Measurements from ENCODE around the gene SLC4A7. TPM values are rescaled to one million over a fixed set of nuclear protein-coding genes. Genes with fewer than 3 reads are reported as not detected.

Gene SLC4A7
- total RNA-seq, 1 donor = 281 TPM

DNA sequence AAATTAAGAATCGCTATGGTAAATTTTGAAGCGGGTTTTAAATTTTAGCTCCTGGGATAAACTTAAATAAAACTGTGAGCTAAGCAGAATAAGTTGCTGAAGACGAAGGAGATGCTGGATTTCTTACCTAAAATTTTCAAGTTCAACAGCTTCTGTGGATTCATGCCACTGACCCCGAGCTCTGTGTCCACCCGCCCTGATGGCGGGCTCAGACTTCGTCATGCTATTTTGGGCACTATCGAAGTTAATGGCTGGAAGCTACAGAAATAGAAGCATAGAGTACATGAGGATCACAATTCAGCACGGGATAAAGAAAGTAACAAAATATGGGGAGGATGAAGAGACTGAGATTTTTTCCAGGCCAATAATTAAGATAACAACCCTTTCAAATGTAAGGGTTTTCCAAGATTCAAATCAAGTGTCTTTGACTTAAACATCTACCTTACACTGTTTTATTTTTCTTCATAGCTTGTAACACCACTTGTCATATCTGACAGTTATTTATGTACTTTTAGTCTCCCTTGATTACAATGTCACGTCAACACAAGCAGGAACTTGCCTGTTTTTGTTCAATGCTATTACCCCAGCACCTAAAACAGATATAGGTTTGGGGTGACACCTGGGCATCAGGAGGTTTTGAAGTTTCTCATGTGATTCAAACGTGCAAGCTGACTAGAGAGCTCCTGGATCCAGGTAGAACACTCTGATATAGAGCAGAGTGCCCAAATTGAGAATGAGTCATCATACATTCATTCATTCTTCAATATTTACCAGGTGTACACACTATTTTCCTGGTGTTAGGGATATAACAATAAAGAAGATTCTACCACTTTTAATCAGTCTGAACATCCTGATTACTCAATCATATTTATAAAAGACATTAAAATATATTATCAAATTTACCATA, 138.0 kb downstream of the SLC4A7 start:
- Histone ChIP-seq H3K27me3 (ENCODE audit: insufficient read depth, low read length) (no peaks in the 10 kb centered on the region), H3K36me3 (ENCODE audit: insufficient read depth, low read length) (peaks cover 27% of the 10 kb centered on the region), H3K9me3 (ENCODE audit: low read depth, low read length) (no peaks in the 10 kb centered on the region), H3K79me2 (ENCODE audit: insufficient read depth, low read length) (no peaks in the 10 kb centered on the region), H3K4me3 (ENCODE audit: insufficient read depth, low read length) (no peak overlapping the region), H3K27ac (ENCODE audit: low read depth, low read length) (no peak overlapping the region), H4K20me1 (ENCODE audit: insufficient read depth, low read length) (no peaks in the 10 kb centered on the region), H3K4me2 (ENCODE audit: insufficient read depth, low read length) (no peak overlapping the region), H3K4me1 (ENCODE audit: insufficient read depth, low read length) (no peaks in the 10 kb centered on the region), H2AFZ (ENCODE audit: low read length) (no peak overlapping the region)
- TF ChIP-seq, protein P1, sequence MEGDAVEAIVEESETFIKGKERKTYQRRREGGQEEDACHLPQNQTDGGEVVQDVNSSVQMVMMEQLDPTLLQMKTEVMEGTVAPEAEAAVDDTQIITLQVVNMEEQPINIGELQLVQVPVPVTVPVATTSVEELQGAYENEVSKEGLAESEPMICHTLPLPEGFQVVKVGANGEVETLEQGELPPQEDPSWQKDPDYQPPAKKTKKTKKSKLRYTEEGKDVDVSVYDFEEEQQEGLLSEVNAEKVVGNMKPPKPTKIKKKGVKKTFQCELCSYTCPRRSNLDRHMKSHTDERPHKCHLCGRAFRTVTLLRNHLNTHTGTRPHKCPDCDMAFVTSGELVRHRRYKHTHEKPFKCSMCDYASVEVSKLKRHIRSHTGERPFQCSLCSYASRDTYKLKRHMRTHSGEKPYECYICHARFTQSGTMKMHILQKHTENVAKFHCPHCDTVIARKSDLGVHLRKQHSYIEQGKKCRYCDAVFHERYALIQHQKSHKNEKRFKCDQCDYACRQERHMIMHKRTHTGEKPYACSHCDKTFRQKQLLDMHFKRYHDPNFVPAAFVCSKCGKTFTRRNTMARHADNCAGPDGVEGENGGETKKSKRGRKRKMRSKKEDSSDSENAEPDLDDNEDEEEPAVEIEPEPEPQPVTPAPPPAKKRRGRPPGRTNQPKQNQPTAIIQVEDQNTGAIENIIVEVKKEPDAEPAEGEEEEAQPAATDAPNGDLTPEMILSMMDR (IDR thresholded peaks at IDR 0.05; ENCODE audit: extremely low read depth, low read depth, low read length) = no peak
- no peak for DNase-seq (ENCODE audit: insufficient read length, low spot score, missing footprints)

DNA sequence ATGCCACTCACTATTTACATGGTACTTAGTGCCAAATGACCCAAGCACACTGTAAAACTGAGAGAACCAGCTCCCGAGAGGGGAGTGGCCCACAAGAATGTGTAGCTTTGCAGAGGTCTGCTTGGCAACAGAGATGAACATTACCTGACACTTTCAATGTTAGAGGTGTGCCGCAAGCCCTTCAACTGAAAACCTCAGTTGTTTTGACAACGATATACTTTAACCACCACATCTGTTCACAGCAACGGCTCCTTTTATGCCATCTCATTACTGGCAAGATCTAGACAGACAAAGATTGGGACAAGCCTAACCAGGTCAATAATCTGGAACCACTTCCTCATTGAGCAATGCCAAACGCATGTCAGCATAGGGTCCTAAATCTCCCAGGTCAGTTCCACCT, 138.7 kb downstream of the SLC4A7 start:
- no peaks in the 10 kb centered on the region for H4K20me1 ChIP-seq (ENCODE audit: insufficient read depth, low read length)
- no peak overlapping the region for H2AFZ ChIP-seq (ENCODE audit: low read length)
- H3K27ac ChIP-seq (ENCODE audit: low read depth, low read length) = no peak overlapping the region
- no peak overlapping the region for H3K4me3 ChIP-seq (ENCODE audit: insufficient read depth, low read length)
- no peak for DNase-seq (ENCODE audit: insufficient read length, low spot score, missing footprints)
- H3K4me1 ChIP-seq (ENCODE audit: insufficient read depth, low read length) = no peaks in the 10 kb centered on the region
- H3K36me3 ChIP-seq (ENCODE audit: insufficient read depth, low read length) = peaks cover 27% of the 10 kb centered on the region
- H3K79me2 ChIP-seq (ENCODE audit: insufficient read depth, low read length) = no peaks in the 10 kb centered on the region
- H3K9me3 ChIP-seq (ENCODE audit: low read depth, low read length) = no peaks in the 10 kb centered on the region
- TF ChIP-seq, protein P1 (IDR thresholded peaks at IDR 0.05; ENCODE audit: extremely low read depth, low read depth, low read length) = no peak
- no peak overlapping the region for H3K4me2 ChIP-seq (ENCODE audit: insufficient read depth, low read length)
- H3K27me3 ChIP-seq (ENCODE audit: insufficient read depth, low read length) = no peaks in the 10 kb centered on the region

DNA sequence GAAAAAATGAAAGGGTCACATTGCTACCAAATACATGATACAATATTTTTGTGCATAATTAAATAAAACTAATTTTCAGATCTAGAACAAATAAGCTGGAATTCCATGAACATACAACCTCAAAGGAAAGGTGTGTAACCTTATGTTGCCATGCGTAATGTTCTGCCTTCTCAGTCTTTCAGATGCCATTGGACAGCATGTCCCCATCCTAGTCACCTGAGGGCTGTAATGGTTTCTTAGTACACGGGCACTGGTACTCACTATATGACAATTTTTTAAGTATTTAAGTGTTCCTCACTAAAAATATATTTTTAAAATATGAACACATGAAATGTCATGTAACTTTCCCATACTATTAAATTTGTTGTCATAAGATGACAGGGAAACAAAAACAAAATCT, 139.1 kb downstream of the SLC4A7 start:
- no peak overlapping the region for H3K27ac ChIP-seq (ENCODE audit: low read depth, low read length)
- no peaks in the 10 kb centered on the region for H4K20me1 ChIP-seq (ENCODE audit: insufficient read depth, low read length)
- H3K79me2 ChIP-seq (ENCODE audit: insufficient read depth, low read length) = no peaks in the 10 kb centered on the region
- H3K4me3 ChIP-seq (ENCODE audit: insufficient read depth, low read length) = no peak overlapping the region
- peaks cover 27% of the 10 kb centered on the region for H3K36me3 ChIP-seq (ENCODE audit: insufficient read depth, low read length)
- H2AFZ ChIP-seq (ENCODE audit: low read length) = no peak overlapping the region
- no peaks in the 10 kb centered on the region for H3K27me3 ChIP-seq (ENCODE audit: insufficient read depth, low read length)
- no peak for DNase-seq (ENCODE audit: insufficient read length, low spot score, missing footprints)
- H3K9me3 ChIP-seq (ENCODE audit: low read depth, low read length) = no peaks in the 10 kb centered on the region
- H3K4me1 ChIP-seq (ENCODE audit: insufficient read depth, low read length) = no peaks in the 10 kb centered on the region
- H3K4me2 ChIP-seq (ENCODE audit: insufficient read depth, low read length) = no peak overlapping the region
- TF ChIP-seq, protein P1 (IDR thresholded peaks at IDR 0.05; ENCODE audit: extremely low read depth, low read depth, low read length) = no peak

DNA sequence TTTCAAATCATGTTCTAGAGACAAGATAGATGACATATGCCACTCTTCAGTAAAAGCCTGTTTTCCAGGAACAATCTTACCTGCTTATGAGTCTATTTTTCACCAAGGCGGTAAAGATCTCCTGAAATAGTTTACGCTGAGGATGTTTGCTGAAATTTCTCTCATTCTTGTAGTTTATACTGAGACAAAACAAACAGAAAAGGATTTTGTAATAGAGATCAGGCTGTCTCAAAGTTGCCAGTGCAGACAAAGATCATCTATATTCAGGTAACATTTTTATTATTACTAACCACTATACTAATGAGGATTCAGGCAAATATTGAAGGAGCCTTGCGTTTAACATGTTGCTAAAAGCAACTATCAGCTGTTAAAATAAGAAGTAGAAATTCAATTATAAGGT, 140.0 kb downstream of the SLC4A7 start:
- H3K9me3 ChIP-seq (ENCODE audit: low read depth, low read length) = no peaks in the 10 kb centered on the region
- TF ChIP-seq, protein P1 (IDR thresholded peaks at IDR 0.05; ENCODE audit: extremely low read depth, low read depth, low read length) = no peak
- H3K4me1 ChIP-seq (ENCODE audit: insufficient read depth, low read length) = no peaks in the 10 kb centered on the region
- no peak overlapping the region for H2AFZ ChIP-seq (ENCODE audit: low read length)
- DNase-seq (ENCODE audit: insufficient read length, low spot score, missing footprints) = no peak
- H3K36me3 ChIP-seq (ENCODE audit: insufficient read depth, low read length) = peaks cover 27% of the 10 kb centered on the region
- H4K20me1 ChIP-seq (ENCODE audit: insufficient read depth, low read length) = no peaks in the 10 kb centered on the region
- H3K4me3 ChIP-seq (ENCODE audit: insufficient read depth, low read length) = no peak overlapping the region
- H3K4me2 ChIP-seq (ENCODE audit: insufficient read depth, low read length) = no peak overlapping the region
- no peak overlapping the region for H3K27ac ChIP-seq (ENCODE audit: low read depth, low read length)
- H3K27me3 ChIP-seq (ENCODE audit: insufficient read depth, low read length) = no peaks in the 10 kb centered on the region
- H3K79me2 ChIP-seq (ENCODE audit: insufficient read depth, low read length) = no peaks in the 10 kb centered on the region
